PC-9 (cell line): ENCODE measurements around the gene DCTN1. TPM values are rescaled to one million over a fixed set of nuclear protein-coding genes. Genes with fewer than 3 reads are reported as not detected.

Source experiments
- BruUV-seq: library from RNA; stranded (reverse); fragments of 400-500 nt; replicated peaks from 2 replicates; lab custom pipeline; 2021; lab: Mats Ljungman, UMichigan
- CTCF ChIA-PET: fragments of 300-600 bp; sonication (Branson Sonifier 250); formaldehyde crosslinking; loops from one replicate; lab custom pipeline; 2022; ENCODE audit warnings: antibody characterized with exemption; lab: Charles Lee
- POLR2A ChIA-PET: fragments of 300-600 bp; sonication (Branson Sonifier 250); formaldehyde crosslinking; loops from one replicate; lab custom pipeline; 2022; ENCODE audit warnings: antibody characterized with exemption; ENCODE audit not compliant: unreplicated experiment; lab: Charles Lee
- DNase-seq, 2 experiments: peaks; one replicate each; pipeline versions ENCODE4 v3.0.0 to v3.0.0-alpha.2; 2015 to 2022; ENCODE audit warnings: mixed read lengths in 1 of 2
- H2AFZ ChIP-seq: fragments of 200-600 bp; sonication (generic); 2 replicates; pipeline ENCODE4 v1.8.1; 2017; ENCODE audit warnings: antibody characterized with exemption
- H3F3A ChIP-seq: fragments of 200-600 bp; sonication (generic); 2 replicates; pipeline ENCODE4 v1.8.1; 2017; ENCODE audit warnings: antibody characterized with exemption, mild to moderate bottlenecking, low read depth; ENCODE audit not compliant: insufficient read depth
- H3K27ac ChIP-seq: fragments of 200-600 bp; sonication (generic); 2 replicates; pipeline ENCODE4 v1.6.1; 2016; ENCODE audit warnings: mixed run types
- H3K27me3 ChIP-seq: fragments of 200-600 bp; sonication (generic); 2 replicates; pipeline ENCODE4 v1.6.1; 2016; ENCODE audit warnings: low read depth, mixed run types; ENCODE audit not compliant: insufficient read depth
- H3K36me3 ChIP-seq: fragments of 200-600 bp; sonication (generic); 2 replicates; pipeline ENCODE4 v1.6.1; 2016; ENCODE audit warnings: low read depth, mixed run types
- H3K4me1 ChIP-seq: fragments of 200-600 bp; sonication (generic); replicated peaks from 2 replicates; pipeline ENCODE4 v1.6.1; 2016; ENCODE audit warnings: mixed run types; ENCODE audit not compliant: insufficient read depth
- H3K4me2 ChIP-seq: fragments of 200-600 bp; sonication (generic); 2 replicates; pipeline ENCODE4 v1.6.1; 2017; ENCODE audit warnings: mixed run types
- H3K4me3 ChIP-seq: fragments of 200-600 bp; sonication (generic); 2 replicates; pipeline ENCODE4 v1.6.1; 2016; ENCODE audit warnings: mixed run types
- H3K79me2 ChIP-seq: fragments of 200-600 bp; sonication (generic); 2 replicates; pipeline ENCODE4 v1.6.1; 2017; ENCODE audit warnings: low read depth, mixed run types
- H3K9me2 ChIP-seq: fragments of 200-600 bp; sonication (generic); 2 replicates; pipeline ENCODE4 v1.8.1; 2017; ENCODE audit warnings: mild to moderate bottlenecking; ENCODE audit not compliant: insufficient read depth
- H3K9me3 ChIP-seq: fragments of 200-600 bp; sonication (generic); 2 replicates; pipeline ENCODE4 v1.8.1; 2016; ENCODE audit warnings: low read depth; ENCODE audit not compliant: insufficient read depth
- H4K20me1 ChIP-seq: fragments of 200-600 bp; sonication (generic); 2 replicates; pipeline ENCODE4 v1.8.1; 2017; ENCODE audit not compliant: insufficient read depth
- CTCF ChIP-seq: fragments of 200-600 bp; sonication (generic); conservative IDR thresholded peaks from 2 replicates; pipeline ENCODE4 v1.6.1; 2017; ENCODE audit warnings: mixed run types, antibody characterized with exemption, mild to moderate bottlenecking, moderate library complexity
- EZH2 ChIP-seq: fragments of 200-600 bp; sonication (generic); IDR thresholded peaks from 2 replicates; pipeline ENCODE4 v1.8.0; 2017; ENCODE audit warnings: antibody characterized with exemption, low read depth
- intact Hi-C: fragments of 100-400 bp; cut with micrococcal nuclease; formaldehyde crosslinking; loops from one replicate; pipeline ENCODE4 v1.10.0; 2022; ENCODE audit not compliant: unreplicated experiment
- total RNA-seq: library from RNA; stranded (reverse); gene quantifications from 2 replicates; pipeline ENCODE4 v1.2.3, GENCODE V29; 2021

Gene DCTN1
- total RNA-seq, 1 experiment from 2014 or later: 130 TPM

DNA sequence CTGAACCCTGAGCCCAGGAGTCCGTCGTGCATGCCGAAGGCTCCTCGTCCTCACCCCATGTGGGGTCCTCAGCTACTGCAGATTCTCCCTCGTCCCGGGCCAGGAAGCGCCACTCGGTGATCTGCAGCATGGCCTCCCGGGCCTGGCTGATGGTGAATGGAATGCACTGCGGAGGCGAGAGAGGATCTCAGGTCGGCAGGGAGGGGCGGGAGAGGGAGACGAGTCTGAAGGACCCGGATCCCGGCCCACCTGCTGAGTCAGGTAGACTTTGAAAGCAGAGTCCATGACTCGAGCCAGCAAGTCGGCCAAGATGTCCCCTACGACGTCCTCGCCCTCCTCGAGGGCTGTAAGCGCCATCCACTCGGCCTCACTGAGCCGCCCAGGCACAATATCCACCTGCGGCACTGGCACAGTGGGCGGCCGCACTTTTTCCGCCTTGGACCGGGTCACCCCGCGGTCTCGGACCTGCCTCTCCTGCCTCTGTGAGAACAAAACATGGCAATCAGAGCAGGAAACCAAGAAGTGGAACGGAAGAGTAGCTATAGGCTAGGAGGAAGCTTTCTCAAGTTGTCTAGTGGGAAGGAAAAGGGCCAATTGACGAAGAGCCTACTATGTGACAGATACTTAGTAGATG lies 35.8 kb upstream of the DCTN1 start:
- no peak overlapping the region for H3K4me2 ChIP-seq
- POLR2A ChIA-PET: no interaction called here
- H3F3A ChIP-seq: peaks cover 3% of the 10 kb centered on the region; the same call in 1 of the 2 replicates
- H4K20me1 ChIP-seq: no peaks in the 10 kb centered on the region
- no TSS peak for BruUV-seq
- TF ChIP-seq CTCF (no peak), EZH2 (no peak)
- no peaks in the 10 kb centered on the region for H3K9me3 ChIP-seq
- H3K4me3 ChIP-seq: no peak overlapping the region
- H3K79me2 ChIP-seq: no peaks in the 10 kb centered on the region
- H2AFZ ChIP-seq: no peak overlapping the region
- no peak for DNase-seq
- H3K9me2 ChIP-seq: no peaks in the 10 kb centered on the region
- H3K4me1 ChIP-seq: peaks cover 8% of the 10 kb centered on the region
- intact Hi-C loops: no loop called here
- CTCF ChIA-PET: no interaction called here
- no peak overlapping the region for H3K27ac ChIP-seq
- no peaks in the 10 kb centered on the region for H3K36me3 ChIP-seq
- H3K27me3 ChIP-seq: no peaks in the 10 kb centered on the region

DNA sequence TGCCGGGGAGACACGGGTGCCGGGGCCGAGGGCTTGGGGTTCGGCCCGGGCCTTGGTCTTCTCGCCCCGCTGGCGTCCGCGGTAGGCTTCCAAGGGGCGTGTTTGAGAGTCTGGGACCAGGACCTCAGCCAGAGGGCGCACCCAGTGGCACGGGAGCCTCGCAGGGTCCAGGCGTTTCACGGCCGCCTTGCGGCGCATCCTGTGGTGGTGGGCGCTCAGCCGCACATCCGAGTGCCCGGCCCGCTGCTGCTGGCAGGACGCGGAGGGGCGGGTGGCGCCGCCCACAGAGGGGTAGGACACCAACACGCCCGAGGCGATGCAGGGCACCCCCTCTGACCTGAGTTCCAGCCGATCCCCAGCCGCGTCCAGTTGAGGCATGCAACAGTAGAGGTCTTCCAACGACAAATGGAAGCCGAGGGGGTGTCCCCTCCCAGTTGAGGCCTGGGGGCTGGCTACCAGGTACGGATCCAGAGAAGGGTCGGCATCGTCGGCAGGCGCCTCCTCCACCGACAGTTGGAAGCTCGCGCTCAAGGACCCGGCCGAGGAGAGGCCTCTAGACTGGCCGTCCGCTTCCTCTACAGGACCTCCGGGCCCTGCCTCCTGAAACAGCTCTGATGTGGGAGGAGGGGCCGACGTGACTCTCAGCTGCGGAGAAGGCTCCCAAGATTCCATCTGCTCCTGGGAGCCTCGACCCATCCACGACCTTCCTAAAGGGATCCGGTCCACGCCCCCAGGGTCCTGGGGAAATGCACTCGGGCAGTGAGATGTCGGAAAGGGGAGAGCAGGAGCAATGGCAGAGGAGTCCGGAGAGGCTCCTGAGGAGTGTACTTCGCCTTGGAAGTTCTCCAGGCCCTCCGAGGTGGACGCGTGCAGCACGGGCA lies 35.0 kb upstream of the DCTN1 start:
- Histone ChIP-seq H2AFZ (no peak overlapping the region), H4K20me1 (no peaks in the 10 kb centered on the region), H3K27me3 (no peaks in the 10 kb centered on the region), H3F3A (no peaks in the 10 kb centered on the region), H3K4me3 (no peak overlapping the region; the same call in 1 of the 2 replicates), H3K36me3 (no peaks in the 10 kb centered on the region), H3K79me2 (no peaks in the 10 kb centered on the region), H3K27ac (no peak overlapping the region), H3K4me1 (0 out of 2 replicates have a peak, but pooled peaks cover under 1% of the 10 kb centered on the region), H3K9me2 (no peaks in the 10 kb centered on the region), H3K4me2 (peak overlapping the region; percentile 22; the same call in 1 of the 2 replicates), H3K9me3 (no peaks in the 10 kb centered on the region)
- ChIA-PET CTCF (no interaction called here), POLR2A (no interaction called here)
- no TSS peak for BruUV-seq
- no peak for TF ChIP-seq EZH2
- TF ChIP-seq CTCF: no peak
- no peak for DNase-seq
- intact Hi-C loops: no loop called here

DNA sequence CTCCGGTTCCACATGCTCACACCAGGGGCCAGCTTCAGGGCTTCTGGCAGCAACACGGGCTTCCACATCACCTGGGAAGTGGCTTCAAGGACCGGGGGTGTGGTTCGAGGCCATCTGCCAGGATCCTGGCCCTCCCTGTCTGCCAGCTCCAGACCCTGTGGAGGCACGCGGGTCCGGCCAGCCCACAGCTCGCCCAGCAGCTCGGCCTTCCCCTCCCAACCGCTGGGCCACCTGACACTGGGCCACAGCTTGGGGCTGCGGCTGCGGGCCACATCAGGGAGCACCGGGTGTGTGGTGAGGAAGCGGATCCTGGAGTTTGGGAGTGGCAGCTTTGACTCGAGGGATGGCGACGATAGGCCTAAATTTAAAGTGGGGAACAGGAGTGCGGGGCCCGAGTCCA lies 34.3 kb upstream of the DCTN1 start:
- Histone ChIP-seq H3K4me2 (peak overlapping the region; percentile 22; the same call in 1 of the 2 replicates), H3K79me2 (no peaks in the 10 kb centered on the region), H3K27me3 (no peaks in the 10 kb centered on the region), H3K9me2 (no peaks in the 10 kb centered on the region), H3K27ac (no peak overlapping the region), H3K4me1 (no peaks in the 10 kb centered on the region), H3F3A (no peaks in the 10 kb centered on the region), H3K9me3 (no peaks in the 10 kb centered on the region), H4K20me1 (no peaks in the 10 kb centered on the region), H3K4me3 (no peak overlapping the region), H2AFZ (no peak overlapping the region), H3K36me3 (no peaks in the 10 kb centered on the region)
- TF ChIP-seq CTCF (no peak), EZH2 (no peak)
- ChIA-PET POLR2A (no interaction called here), CTCF (no interaction called here)
- no peak for DNase-seq
- BruUV-seq: no TSS peak
- intact Hi-C loops: no loop called here
